ENCODE results near the gene C1QA.

C1QA gene

DNA sequence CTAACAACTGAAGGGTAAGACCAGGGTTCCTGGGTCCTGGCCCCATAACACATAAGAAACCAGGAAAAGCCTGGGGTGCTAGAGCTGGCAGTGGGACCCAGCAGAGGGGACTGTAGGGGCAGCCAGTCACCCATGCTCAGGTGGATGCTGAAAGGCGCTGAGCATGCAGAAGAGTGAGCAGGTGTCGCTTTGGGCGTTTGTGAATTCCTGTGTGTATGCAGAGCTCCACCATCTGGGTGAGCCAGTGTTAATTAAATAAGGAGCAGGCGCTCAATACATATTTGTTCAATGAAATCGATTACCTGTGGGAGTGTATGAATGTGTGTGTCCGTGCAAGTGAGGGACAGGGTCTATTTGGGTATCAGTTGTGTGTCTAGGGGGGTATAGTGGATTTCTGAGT, 499 bp downstream of the C1QA start:
- Histone ChIP-seq H4K20me1 (ENCODE audit: insufficient read depth, low read length, poor library complexity, severe bottlenecking) (no peaks in the 10 kb centered on the region), H3K9me2 (replicated peaks; ENCODE audit: low read depth, low read length) (no peaks in the 10 kb centered on the region), H3K9ac (ENCODE audit: low read depth, low read length, poor library complexity, severe bottlenecking) (no peak overlapping the region), H3K4me3 (ENCODE audit: low read length, poor library complexity, severe bottlenecking) (no peak overlapping the region), H3K9me3 (ENCODE audit: insufficient read depth, low read depth, low read length) (no peaks in the 10 kb centered on the region), H3K4me1 (ENCODE audit: insufficient read depth, low read length, poor library complexity, severe bottlenecking) (no peaks in the 10 kb centered on the region), H3K36me3 (ENCODE audit: insufficient read depth, low read length) (no peaks in the 10 kb centered on the region), H3K4me2 (ENCODE audit: low read depth, low read length, poor library complexity, severe bottlenecking) (no peak overlapping the region), H3F3A (ENCODE audit: low read depth) (no peaks in the 10 kb centered on the region), H3K79me2 (ENCODE audit: insufficient read depth, low read length) (no peaks in the 10 kb centered on the region), H3K27me3 (ENCODE audit: insufficient read depth, low read length, poor library complexity, severe bottlenecking) (no peaks in the 10 kb centered on the region), H2AFZ (ENCODE audit: low read length) (no peak overlapping the region)
- no peak for TF ChIP-seq EZH2phosphoT487 (IDR thresholded peaks at IDR 0.05; ENCODE audit: borderline replicate concordance)
- TF ChIP-seq, protein P1, sequence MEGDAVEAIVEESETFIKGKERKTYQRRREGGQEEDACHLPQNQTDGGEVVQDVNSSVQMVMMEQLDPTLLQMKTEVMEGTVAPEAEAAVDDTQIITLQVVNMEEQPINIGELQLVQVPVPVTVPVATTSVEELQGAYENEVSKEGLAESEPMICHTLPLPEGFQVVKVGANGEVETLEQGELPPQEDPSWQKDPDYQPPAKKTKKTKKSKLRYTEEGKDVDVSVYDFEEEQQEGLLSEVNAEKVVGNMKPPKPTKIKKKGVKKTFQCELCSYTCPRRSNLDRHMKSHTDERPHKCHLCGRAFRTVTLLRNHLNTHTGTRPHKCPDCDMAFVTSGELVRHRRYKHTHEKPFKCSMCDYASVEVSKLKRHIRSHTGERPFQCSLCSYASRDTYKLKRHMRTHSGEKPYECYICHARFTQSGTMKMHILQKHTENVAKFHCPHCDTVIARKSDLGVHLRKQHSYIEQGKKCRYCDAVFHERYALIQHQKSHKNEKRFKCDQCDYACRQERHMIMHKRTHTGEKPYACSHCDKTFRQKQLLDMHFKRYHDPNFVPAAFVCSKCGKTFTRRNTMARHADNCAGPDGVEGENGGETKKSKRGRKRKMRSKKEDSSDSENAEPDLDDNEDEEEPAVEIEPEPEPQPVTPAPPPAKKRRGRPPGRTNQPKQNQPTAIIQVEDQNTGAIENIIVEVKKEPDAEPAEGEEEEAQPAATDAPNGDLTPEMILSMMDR (conservative IDR thresholded peaks at IDR 0.05; ENCODE audit: low read length) = no peak

DNA sequence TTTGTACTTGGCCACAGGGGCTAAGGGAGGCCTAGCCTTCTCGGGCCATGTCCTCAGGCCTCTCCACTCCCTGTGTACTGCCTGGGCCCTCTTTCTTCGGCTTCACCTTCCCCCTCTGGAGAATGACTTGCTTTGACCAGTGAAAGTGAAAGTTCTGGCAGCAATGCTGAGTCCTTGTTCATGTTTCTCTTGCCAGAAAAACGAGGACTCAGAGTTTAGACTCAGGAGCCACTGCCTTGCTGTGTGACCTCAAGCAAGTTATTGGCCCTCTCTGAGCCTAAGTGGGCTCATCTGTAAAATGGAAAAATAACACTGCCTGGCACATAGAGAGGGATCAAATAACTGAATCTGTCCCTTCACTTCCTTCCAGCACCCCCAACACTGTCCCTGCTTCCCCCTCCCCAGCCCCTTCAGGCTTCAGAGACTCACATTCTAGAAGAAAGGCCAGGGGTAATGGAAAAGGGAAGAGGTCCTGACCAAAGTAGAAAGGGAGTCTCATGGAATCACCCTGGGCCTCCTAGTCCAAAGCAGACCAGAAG, 1.5 kb downstream of the C1QA start:
- Histone ChIP-seq H3K9me2 (replicated peaks; ENCODE audit: low read depth, low read length) (no peaks in the 10 kb centered on the region), H4K20me1 (ENCODE audit: insufficient read depth, low read length, poor library complexity, severe bottlenecking) (no peaks in the 10 kb centered on the region), H2AFZ (ENCODE audit: low read length) (no peak overlapping the region), H3K4me2 (ENCODE audit: low read depth, low read length, poor library complexity, severe bottlenecking) (no peak overlapping the region), H3K9me3 (ENCODE audit: insufficient read depth, low read depth, low read length) (no peaks in the 10 kb centered on the region), H3F3A (ENCODE audit: low read depth) (no peaks in the 10 kb centered on the region), H3K4me3 (ENCODE audit: low read length, poor library complexity, severe bottlenecking) (no peak overlapping the region), H3K4me1 (ENCODE audit: insufficient read depth, low read length, poor library complexity, severe bottlenecking) (no peaks in the 10 kb centered on the region), H3K36me3 (ENCODE audit: insufficient read depth, low read length) (no peaks in the 10 kb centered on the region), H3K79me2 (ENCODE audit: insufficient read depth, low read length) (no peaks in the 10 kb centered on the region), H3K9ac (ENCODE audit: low read depth, low read length, poor library complexity, severe bottlenecking) (no peak overlapping the region), H3K27me3 (ENCODE audit: insufficient read depth, low read length, poor library complexity, severe bottlenecking) (no peaks in the 10 kb centered on the region)
- no peak for TF ChIP-seq EZH2phosphoT487 (IDR thresholded peaks at IDR 0.05; ENCODE audit: borderline replicate concordance)
- TF ChIP-seq, protein P1 (conservative IDR thresholded peaks at IDR 0.05; ENCODE audit: low read length) = no peak

DNA sequence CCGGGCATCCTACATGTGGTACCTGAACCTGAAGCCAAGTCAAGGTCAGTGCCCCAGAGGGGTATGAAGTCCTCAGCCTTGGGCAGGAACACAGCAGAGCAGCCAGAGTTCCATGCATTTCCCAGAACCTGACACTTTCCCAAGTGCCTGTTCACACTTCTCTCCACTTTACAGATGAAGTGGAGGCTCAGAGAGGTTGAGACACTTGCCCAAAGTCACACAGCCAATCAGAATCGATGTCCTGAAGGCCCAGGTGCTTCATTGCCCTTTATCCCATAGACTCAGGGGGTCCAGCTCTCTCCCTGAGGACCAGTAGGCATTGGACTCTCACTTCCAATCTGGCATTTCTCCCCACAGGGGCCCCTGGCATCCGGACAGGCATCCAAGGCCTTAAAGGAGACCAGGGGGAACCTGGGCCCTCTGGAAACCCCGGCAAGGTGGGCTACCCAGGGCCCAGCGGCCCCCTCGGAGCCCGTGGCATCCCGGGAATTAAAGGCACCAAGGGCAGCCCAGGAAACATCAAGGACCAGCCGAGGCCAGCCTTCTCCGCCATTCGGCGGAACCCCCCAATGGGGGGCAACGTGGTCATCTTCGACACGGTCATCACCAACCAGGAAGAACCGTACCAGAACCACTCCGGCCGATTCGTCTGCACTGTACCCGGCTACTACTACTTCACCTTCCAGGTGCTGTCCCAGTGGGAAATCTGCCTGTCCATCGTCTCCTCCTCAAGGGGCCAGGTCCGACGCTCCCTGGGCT, 2.2 kb downstream of the C1QA start:
- Histone ChIP-seq H3K36me3 (ENCODE audit: insufficient read depth, low read length) (no peaks in the 10 kb centered on the region), H3K4me1 (ENCODE audit: insufficient read depth, low read length, poor library complexity, severe bottlenecking) (no peaks in the 10 kb centered on the region), H3K9me2 (replicated peaks; ENCODE audit: low read depth, low read length) (no peaks in the 10 kb centered on the region), H3K9ac (ENCODE audit: low read depth, low read length, poor library complexity, severe bottlenecking) (no peak overlapping the region), H3K4me2 (ENCODE audit: low read depth, low read length, poor library complexity, severe bottlenecking) (no peak overlapping the region), H3K9me3 (ENCODE audit: insufficient read depth, low read depth, low read length) (no peaks in the 10 kb centered on the region), H3K79me2 (ENCODE audit: insufficient read depth, low read length) (no peaks in the 10 kb centered on the region), H3F3A (ENCODE audit: low read depth) (no peaks in the 10 kb centered on the region), H4K20me1 (ENCODE audit: insufficient read depth, low read length, poor library complexity, severe bottlenecking) (no peaks in the 10 kb centered on the region), H3K4me3 (ENCODE audit: low read length, poor library complexity, severe bottlenecking) (no peak overlapping the region), H3K27me3 (ENCODE audit: insufficient read depth, low read length, poor library complexity, severe bottlenecking) (no peaks in the 10 kb centered on the region), H2AFZ (ENCODE audit: low read length) (no peak overlapping the region; the same call in 1 of the 2 replicates)
- TF ChIP-seq, protein P1 (conservative IDR thresholded peaks at IDR 0.05; ENCODE audit: low read length) = no peak
- no peak for TF ChIP-seq EZH2phosphoT487 (IDR thresholded peaks at IDR 0.05; ENCODE audit: borderline replicate concordance)
